ENCODE data around the gene MSL1.
A peak's percentile ranks its signal among the peaks of the same experiment; 100 is the strongest.

GRCh38 chr17:40112718-40113109, 9.1 kb upstream of the MSL1 start:
- TF ChIP-seq CTCF (IDR thresholded peaks at IDR 0.05): no peak
- no peak for TF ChIP-seq EP300 (IDR thresholded peaks at IDR 0.05)
- TF ChIP-seq POLR2AphosphoS5 (IDR thresholded peaks at IDR 0.05): peak in 2 of 3 donors; percentile 2 to 3
